PC-9 (cell line): Measurements from ENCODE around the gene PCSK9.

Experiments used
- CTCF ChIP-seq: fragments of 200-600 bp; sonication (generic); conservative IDR thresholded peaks from 2 replicates; pipeline ENCODE4 v1.6.1; 2017; ENCODE audit warnings: mixed run types, antibody characterized with exemption, mild to moderate bottlenecking, moderate library complexity
- EZH2 ChIP-seq: fragments of 200-600 bp; sonication (generic); IDR thresholded peaks from 2 replicates; pipeline ENCODE4 v1.8.0; 2017; ENCODE audit warnings: antibody characterized with exemption, low read depth

- TF ChIP-seq CTCF (no peak), EZH2 (no peak)
These were observed 44.9 kb upstream of the PCSK9 start for GRCh38 chr1:54994355-54994990.
